Panc1 (cell line): Measurements from ENCODE around the gene MYH1.

Source experiments
- CTCF ChIP-seq: fragments of 450-650 bp; IDR thresholded peaks from 2 replicates; pipeline ENCODE4 v1.5.1; 2017; ENCODE audit warnings: mild to moderate bottlenecking
- POLR2AphosphoS5 ChIP-seq: IDR thresholded peaks from 2 replicates; pipeline ENCODE4 v1.6.1; 2012; ENCODE audit warnings: mild to moderate bottlenecking, low read depth, low read length, moderate library complexity
- REST ChIP-seq, 2 experiments: IDR thresholded peaks; 2 replicates each; pipeline ENCODE4 v1.6.1; 2011 to 2012; ENCODE audit warnings: low read depth in 2 of 2, control low read depth in 1 of 2, low read length in 1 of 2, mild to moderate bottlenecking in 1 of 2, moderate library complexity in 1 of 2; ENCODE audit not compliant: insufficient read depth in 1 of 2

- TF ChIP-seq CTCF (no peak), REST (IDR thresholded peaks at IDR 0.05; ENCODE audit: insufficient read depth in 1 of 2, low read depth in 2 of 2, low read length in 1 of 2) (no peak), POLR2AphosphoS5 (no peak)
These were observed 5.5 kb downstream of the MYH1 start for GRCh38 chr17:10512856-10513255.
